ENCODE results near the gene AP2S1. TPM values are rescaled to one million over a fixed set of nuclear protein-coding genes. Genes with fewer than 3 reads are reported as not detected.
"Not testable (repeated sequence)": the region's sequence is repeated elsewhere in the genome, so short reads cannot be mapped to it uniquely, and the experiment has no call there.

AP2S1 gene
- total RNA-seq, 1 donor from 2014 or later, result 120 TPM

- peak; percentile 2 for TF ChIP-seq CTCF (IDR thresholded peaks at IDR 0.05)
- intact Hi-C loops (cut with DNase I), result loop anchor here (10.0 kb wide), 1 partner anchor 54 kb away; no protein-coding TSS in a partner anchor
- Histone ChIP-seq H3K9me3 (no peaks in the 10 kb centered on the region), H3K27me3 (ENCODE audit: low read depth) (no peaks in the 10 kb centered on the region), H3K36me3 (no peaks in the 10 kb centered on the region), H3K27ac (peak within 1 kb of the TSS; percentile 96), H3K4me1 (peaks cover 66% of the 10 kb centered on the region), H3K4me3 (peak within 1 kb of the TSS; percentile 87)
- DNase-seq (peak; percentile 66), ATAC-seq (peak; percentile 80 to 84)
Measured at GRCh38 chr19:46860846-46861690, 10.4 kb upstream of the AP2S1 start, which contains the start of gene ARHGAP35. ARHGAP35 (plus strand) TSS chr19:46860997; CDS start chr19:46918676, 57,679 bp downstream.

GRCh38 chr19:46860125-46860845, 9.6 kb upstream of the AP2S1 start:
- Histone ChIP-seq H3K9me3 (no peaks in the 10 kb centered on the region), H3K27ac (peak overlapping the region; percentile 96), H3K4me1 (peaks cover 66% of the 10 kb centered on the region), H3K4me3 (peak overlapping the region; percentile 87), H3K27me3 (ENCODE audit: low read depth) (no peaks in the 10 kb centered on the region), H3K36me3 (no peaks in the 10 kb centered on the region)
- intact Hi-C loops (cut with DNase I), result loop anchor here (10.0 kb wide), 1 partner anchor 55 kb away; no protein-coding TSS in a partner anchor
- ATAC-seq (peak; percentile 91 to 95), DNase-seq (peak; percentile 98)
- TF ChIP-seq CTCF (IDR thresholded peaks at IDR 0.05), result peak; percentile 9

GRCh38 chr19:46859637-46860124, 9.0 kb upstream of the AP2S1 start:
- Histone ChIP-seq H3K27ac (peak overlapping the region; percentile 96), H3K27me3 (ENCODE audit: low read depth) (no peaks in the 10 kb centered on the region), H3K9me3 (no peaks in the 10 kb centered on the region), H3K4me3 (peak overlapping the region; percentile 87), H3K36me3 (no peaks in the 10 kb centered on the region), H3K4me1 (peaks cover 60% of the 10 kb centered on the region)
- ATAC-seq, result no peak
- intact Hi-C loops (cut with DNase I), result loop anchor here (10.0 kb wide), 1 partner anchor 55 kb away; no protein-coding TSS in a partner anchor
- DNase-seq, result peak; percentile 70
- no peak for TF ChIP-seq CTCF (IDR thresholded peaks at IDR 0.05)

GRCh38 chr19:46856062-46857022, 5.7 kb upstream of the AP2S1 start:
- intact Hi-C loops (cut with DNase I), result no loop called here
- Histone ChIP-seq H3K4me3 (peak overlapping the region; percentile 47), H3K36me3 (no peaks in the 10 kb centered on the region), H3K27me3 (ENCODE audit: low read depth) (no peaks in the 10 kb centered on the region), H3K27ac (peak overlapping the region; percentile 85), H3K9me3 (no peaks in the 10 kb centered on the region), H3K4me1 (peaks cover 30% of the 10 kb centered on the region)
- DNase-seq (peak; percentile 97), ATAC-seq (peak; percentile 82 to 83)
- peak; percentile 78 for TF ChIP-seq CTCF (IDR thresholded peaks at IDR 0.05)

GRCh38 chr19:46854698-46855097, 4.1 kb upstream of the AP2S1 start:
- H3K27ac ChIP-seq; H3K36me3 ChIP-seq; ATAC-seq; H3K4me3 ChIP-seq; H3K27me3 ChIP-seq (ENCODE audit: low read depth); H3K9me3 ChIP-seq; intact Hi-C loops (cut with DNase I); DNase-seq: not testable (repeated sequence)
- peaks cover 32% of the 10 kb centered on the region for H3K4me1 ChIP-seq
